Motor neuron (in vitro differentiated cells): ENCODE data around the gene TMEM14A. TPM values are rescaled to one million over a fixed set of nuclear protein-coding genes. Genes with fewer than 3 reads are reported as not detected.
A peak's percentile ranks its signal among the peaks of the same experiment; 100 is the strongest.
"Not testable (repeated sequence)": the region's sequence is repeated elsewhere in the genome, so short reads cannot be mapped to it uniquely, and the experiment has no call there.

Source experiments
- ATAC-seq, 8 experiments: fragments of 200-7000 bp; cut with Tn5 transposase; replicated peaks in 6 of 8; 2 replicates each; pipeline ENCODE4 v1.8.0; 2021; ENCODE audit warnings: mild to moderate bottlenecking in 8 of 8, moderate library complexity in 8 of 8
- H3K27ac ChIP-seq, 2 donors: fragments of 250-450 bp; sonication (Bioruptor Pico); 2 replicates each; pipeline ENCODE4 v1.9.0; 2021; ENCODE audit warnings: antibody characterized with exemption in 2 of 2, mild to moderate bottlenecking in 2 of 2, moderate library complexity in 1 of 2
- H3K4me1 ChIP-seq, 2 donors: fragments of 250-450 bp; sonication (Bioruptor Pico); replicated peaks in 1 of 2; 2 replicates each; pipeline ENCODE4 v1.6.1; 2021; ENCODE audit warnings: antibody characterized with exemption in 2 of 2, mild to moderate bottlenecking in 2 of 2, moderate library complexity in 1 of 2
- H3K4me3 ChIP-seq, 5 donors: fragments of 250-450 bp; sonication (Bioruptor Pico); 2 replicates each; pipeline ENCODE4 v1.9.0; 2021; ENCODE audit warnings: antibody characterized with exemption in 5 of 5, mild to moderate bottlenecking in 5 of 5, moderate library complexity in 4 of 5
- WGBS, 10 experiments: fragments of 450-650 bp; shearing (Covaris generic); methylation state at CpG; one replicate each; pipeline ENCODE4 v1.0.0; 2022; 5-methylcytosine and 5-hydroxymethylcytosine counted together
- in situ Hi-C, 9 experiments: fragments of 400-800 bp; cut with MboI; loops; one replicate each; pipeline ENCODE4 v1.15.0; 2021; ENCODE audit warnings: low sequenced_read_pairs in 9 of 9, low pct_unique_long_range_greater_than_20kb in 2 of 9; ENCODE audit not compliant: unreplicated experiment in 9 of 9
- total RNA-seq, 8 experiments: library from RNA; unstranded; fragments of 300-600 nt; gene quantifications; 2 replicates each; pipeline versions ENCODE4 v1.2.3 to v1.2.4, GENCODE V29; 2022

TMEM14A gene
- total RNA-seq, 8 experiments from 2014 or later = 13.1 to 79.0 (median 59.4) TPM

DNA sequence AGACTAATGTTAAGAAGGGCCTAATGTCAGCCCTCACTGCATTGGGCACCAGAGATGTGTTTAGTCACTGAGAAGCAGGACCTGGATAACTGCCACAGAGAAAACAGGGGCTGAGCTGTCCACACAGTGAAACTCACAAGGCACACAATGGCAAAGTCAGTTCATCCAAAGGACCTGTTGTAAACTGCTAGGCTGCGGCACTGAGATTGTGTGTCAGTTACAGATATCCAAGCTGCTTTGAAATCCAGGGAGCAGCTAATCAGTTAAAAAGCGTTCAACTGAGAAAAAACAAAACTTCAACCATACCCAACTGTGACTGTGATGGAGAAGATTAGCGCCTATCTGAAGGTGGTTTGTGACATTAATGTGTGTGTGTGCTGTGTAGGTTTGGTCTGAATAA is 27.8 kb upstream of the TMEM14A start:
- in situ Hi-C loops = no loop called here
- Histone ChIP-seq H3K4me3 (no peak overlapping the region), H3K4me1 (peaks cover 8 to 16% of the 10 kb centered on the region in 2 donors), H3K27ac (no peak overlapping the region)
- 83 to 100% (median 95%) methylated on average over 1 to 3 of the region's 3 CpGs; no CpG with 5 or more reads in 5 of the 10 experiments for WGBS, 10 experiments
- peak in 2 of 8 experiments; percentile 21 to 84 for ATAC-seq

GRCh38 chr6:52644253-52644652 is 26.7 kb upstream of the TMEM14A start:
- Histone ChIP-seq H3K4me3 (no peak overlapping the region), H3K27ac (no peak overlapping the region), H3K4me1 (peaks cover 13 to 23% of the 10 kb centered on the region in 2 donors)
- 20 to 100% (median 60%) methylated on average over 1 to 3 of the region's 4 CpGs; no CpG with 5 or more reads in 5 of the 10 experiments for WGBS, 10 experiments
- ATAC-seq = no peak
- in situ Hi-C loops = no loop called here

DNA sequence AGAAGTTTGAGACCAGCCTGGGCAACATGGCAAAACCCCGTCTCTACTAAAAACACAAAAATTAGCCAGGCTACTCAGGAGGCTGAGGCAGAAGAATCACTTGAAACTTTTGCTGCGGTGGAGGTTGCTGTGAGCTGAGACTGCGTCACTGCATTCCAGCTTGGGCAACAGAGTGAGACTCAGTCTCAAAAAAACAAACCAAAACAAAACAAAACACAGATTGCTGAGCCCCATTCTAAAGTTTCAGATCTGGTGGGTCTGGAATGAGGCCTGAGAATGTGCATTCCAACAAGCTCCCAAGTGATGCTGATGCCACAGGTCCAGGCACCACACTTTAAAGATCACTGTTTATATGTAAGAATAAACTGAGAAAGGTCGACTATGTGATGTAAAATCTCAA is 24.9 kb upstream of the TMEM14A start:
- no peak overlapping the region for H3K27ac ChIP-seq
- in situ Hi-C loops = no loop called here
- no peak for ATAC-seq
- peaks cover 22 to 24% of the 10 kb centered on the region in 2 donors for H3K4me1 ChIP-seq
- no peak overlapping the region for H3K4me3 ChIP-seq
- WGBS, 10 experiments = 40 to 100% (median 88%) methylated on average over 1 to 4 of the region's 4 CpGs; no CpG with 5 or more reads in 2 of the 10 experiments

GRCh38 chr6:52647199-52647598 is 23.7 kb upstream of the TMEM14A start:
- Histone ChIP-seq H3K4me1 (peaks cover 19 to 21% of the 10 kb centered on the region in 2 donors), H3K4me3 (no peak overlapping the region), H3K27ac (no peak overlapping the region)
- ATAC-seq = peak in 3 of 8 experiments; percentile 22 to 69 (median 39)
- in situ Hi-C loops = no loop called here
- 0 to 94% (median 65%) methylated on average over 1 to 3 of the region's 3 CpGs; no CpG with 5 or more reads in 4 of the 10 experiments for WGBS, 10 experiments

GRCh38 chr6:52649536-52650160 is 21.3 kb upstream of the TMEM14A start:
- in situ Hi-C loops = loop anchor here in 4 of 9 experiments (10.0 to 25.0 kb wide), 4 partner anchors 235 to 362 kb away; partner anchors contain the start of genes EFHC1 (in 1 of the 4) and MCM3 (in 1 of the 4)
- Histone ChIP-seq H3K4me1 (peaks cover 16 to 17% of the 10 kb centered on the region in 2 donors), H3K27ac (no peak overlapping the region), H3K4me3 (no peak overlapping the region)
- peak in 5 of 8 experiments; percentile 28 to 45 (median 32) for ATAC-seq
- 0 to 44% (median 0%) methylated on average over 1 to 2 of the region's 2 CpGs; no CpG with 5 or more reads in 2 of the 10 experiments for WGBS, 10 experiments

- no peak overlapping the region for H3K27ac ChIP-seq
- 40 to 100% (median 89%) methylated on average over 1 to 3 of the region's 3 CpGs; no CpG with 5 or more reads in 4 of the 10 experiments for WGBS, 10 experiments
- ATAC-seq = no peak
- H3K4me1 ChIP-seq = peaks cover 16 to 17% of the 10 kb centered on the region in 2 donors
- in situ Hi-C loops = loop anchor here in 4 of 9 experiments (10.0 to 25.0 kb wide), 4 partner anchors 236 to 364 kb away; partner anchors contain the start of genes EFHC1 (in 1 of the 4) and MCM3 (in 1 of the 4)
- H3K4me3 ChIP-seq = no peak overlapping the region
Observed at GRCh38 chr6:52650941-52651340, 20.0 kb upstream of the TMEM14A start.

DNA sequence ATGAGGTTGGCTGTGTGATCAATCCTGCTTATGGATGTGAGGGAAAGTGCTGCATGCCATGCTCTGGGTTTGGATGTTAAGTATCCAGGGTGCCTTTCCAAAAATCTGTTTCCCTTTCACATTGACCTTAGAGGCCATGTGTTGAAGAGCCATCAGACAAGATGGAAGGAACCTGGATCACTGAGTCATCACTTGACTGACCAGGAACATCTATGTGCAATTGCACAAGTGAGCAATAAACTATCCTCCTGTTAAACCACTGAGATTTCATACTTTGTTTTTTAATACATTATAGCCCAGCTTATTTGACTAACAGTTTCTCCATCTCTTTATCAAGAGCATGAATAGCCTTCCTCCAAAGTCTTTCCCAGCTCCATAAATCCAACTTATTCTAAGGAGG is 17.8 kb upstream of the TMEM14A start:
- in situ Hi-C loops = loop anchor here in 4 of 9 experiments (10.0 to 25.0 kb wide), 4 partner anchors 238 to 366 kb away; partner anchors contain the start of genes EFHC1 (in 1 of the 4) and MCM3 (in 1 of the 4)
- peaks cover 13 to 14% of the 10 kb centered on the region in 2 donors for H3K4me1 ChIP-seq
- ATAC-seq = no peak
- no peak overlapping the region for H3K27ac ChIP-seq
- no peak overlapping the region for H3K4me3 ChIP-seq

- ATAC-seq = no peak
Observed at GRCh38 chr6:52654007-52654406, 16.9 kb upstream of the TMEM14A start.

GRCh38 chr6:52654592-52654991 is 16.3 kb upstream of the TMEM14A start:
- peaks cover 3 to 5% of the 10 kb centered on the region in 2 donors for H3K4me1 ChIP-seq
- no peak overlapping the region for H3K4me3 ChIP-seq
- ATAC-seq = no peak
- WGBS, 10 experiments = 72 to 100% (median 84%) methylated on average over 1 to 4 of the region's 4 CpGs
- no peak overlapping the region for H3K27ac ChIP-seq
- in situ Hi-C loops = loop anchor here in 4 of 9 experiments (10.0 to 25.0 kb wide), 4 partner anchors 240 to 367 kb away; partner anchors contain the start of genes EFHC1 (in 1 of the 4) and MCM3 (in 1 of the 4)

More at GRCh38 chr6:52654007-52654406, 16.9 kb upstream of the TMEM14A start:
- in situ Hi-C loops = loop anchor here in 4 of 9 experiments (10.0 to 25.0 kb wide), 4 partner anchors 239 to 367 kb away; partner anchors contain the start of genes EFHC1 (in 1 of the 4) and MCM3 (in 1 of the 4)
- Histone ChIP-seq H3K4me1 (peaks cover 9% of the 10 kb centered on the region in 2 donors), H3K4me3 (no peak overlapping the region), H3K27ac (no peak overlapping the region)
- 79 to 100% (median 95%) methylated on average over 1 of the region's 1 CpG; no CpG with 5 or more reads in 2 of the 10 experiments for WGBS, 10 experiments

GRCh38 chr6:52655941-52656340 is 15.0 kb upstream of the TMEM14A start:
- H3K4me3 ChIP-seq = not testable (repeated sequence)
- no CpG with 5 or more reads among the region's 33 CpGs for WGBS, 10 experiments
- in situ Hi-C loops = loop anchor here in 4 of 9 experiments (10.0 to 25.0 kb wide), 4 partner anchors 241 to 369 kb away; partner anchors contain the start of genes EFHC1 (in 1 of the 4) and MCM3 (in 1 of the 4)

DNA sequence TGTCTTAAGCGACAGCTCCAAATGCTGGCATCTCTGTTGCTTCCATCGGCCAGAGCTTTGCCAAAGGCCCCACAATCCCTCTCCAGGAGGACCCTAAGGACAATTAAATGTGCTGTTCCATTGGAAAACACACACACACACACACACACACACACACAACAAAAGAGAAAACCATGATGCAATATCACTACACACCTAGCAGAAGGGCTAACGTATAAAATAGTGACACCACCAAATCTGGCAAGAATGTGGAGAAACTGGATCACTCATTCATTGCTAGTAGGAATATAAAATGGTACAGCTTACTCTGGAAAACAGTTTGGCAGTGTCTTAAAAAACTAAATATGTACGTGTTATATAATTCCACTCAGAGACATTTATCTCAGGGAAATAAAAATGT is 13.0 kb upstream of the TMEM14A start:
- Histone ChIP-seq H3K4me1 (no peaks in the 10 kb centered on the region), H3K27ac (no peak overlapping the region), H3K4me3 (no peak overlapping the region)
- in situ Hi-C loops = loop anchor here in 4 of 9 experiments (10.0 to 25.0 kb wide), 4 partner anchors 243 to 371 kb away; partner anchors contain the start of genes EFHC1 (in 1 of the 4) and MCM3 (in 1 of the 4)
- 83 to 100% (median 98%) methylated on average over 1 to 4 of the region's 4 CpGs; no CpG with 5 or more reads in 2 of the 10 experiments for whole genome bisulfite sequencing, 10 experiments
- no peak for ATAC-seq

More at GRCh38 chr6:52655941-52656340, 15.0 kb upstream of the TMEM14A start:
- ATAC-seq, H3K27ac ChIP-seq, H3K4me1 ChIP-seq: not testable (repeated sequence)

GRCh38 chr6:52661551-52661950 is 9.4 kb upstream of the TMEM14A start:
- Histone ChIP-seq H3K4me1 (peaks cover 9 to 11% of the 10 kb centered on the region in 2 donors), H3K27ac (no peak overlapping the region), H3K4me3 (no peak overlapping the region)
- 0 to 100% (median 80%) methylated on average over 1 to 3 of the region's 3 CpGs; no CpG with 5 or more reads in 4 of the 10 experiments for WGBS, 10 experiments
- ATAC-seq = peak in 1 of 8 experiments; percentile 5
- in situ Hi-C loops = loop anchor here in 8 of 9 experiments (5.0 to 25.0 kb wide), 5 partner anchors 244 to 374 kb away; partner anchors contain the start of genes EFHC1 (in 1 of the 8) and MCM3 (in 1 of the 8)

- H3K4me3 ChIP-seq = no peak overlapping the region
- in situ Hi-C loops = loop anchor here in 8 of 9 experiments (5.0 to 25.0 kb wide), 5 partner anchors 245 to 375 kb away; partner anchors contain the start of genes EFHC1 (in 1 of the 8) and MCM3 (in 1 of the 8)
- 0 to 100% (median 83%) methylated on average over 1 to 2 of the region's 2 CpGs; no CpG with 5 or more reads in 1 of the 10 experiments for WGBS, 10 experiments
- H3K27ac ChIP-seq = no peak overlapping the region
- no peak for ATAC-seq
- peaks cover 9 to 11% of the 10 kb centered on the region in 2 donors for H3K4me1 ChIP-seq
Observed at GRCh38 chr6:52662031-52662430, 8.9 kb upstream of the TMEM14A start.
